HUES6 (cell line): ENCODE measurements around the gene CACNA2D3.
A peak's percentile ranks its signal among the peaks of the same experiment; 100 is the strongest.

ENCODE experiments used
- H3K27ac ChIP-seq: 2 replicates; pipeline ENCODE4 v1.7.0; 2013; ENCODE audit warnings: low read depth, mild to moderate bottlenecking, low read length, inconsistent platforms
- H3K27me3 ChIP-seq: 2 replicates; pipeline ENCODE4 v1.6.1; 2013; ENCODE audit warnings: low read length; ENCODE audit not compliant: control insufficient read depth, insufficient read depth
- H3K36me3 ChIP-seq: 2 replicates; pipeline ENCODE4 v1.6.1; 2013; ENCODE audit warnings: low read length; ENCODE audit not compliant: control insufficient read depth, insufficient read depth
- H3K4me1 ChIP-seq: 2 replicates; pipeline ENCODE4 v1.6.1; 2013; ENCODE audit warnings: low read length; ENCODE audit not compliant: control insufficient read depth, insufficient read depth
- H3K4me3 ChIP-seq: 2 replicates; pipeline ENCODE4 v1.5.1; 2013; ENCODE audit warnings: low read depth, low read length
- H3K9ac ChIP-seq: one replicate; pipeline ENCODE4 v1.6.1; 2013; ENCODE audit warnings: mild to moderate bottlenecking, low read length
- H3K9me3 ChIP-seq: 2 replicates; pipeline ENCODE4 v1.6.1; 2013; ENCODE audit warnings: low read depth, low read length; ENCODE audit not compliant: control insufficient read depth, insufficient read depth

CACNA2D3 gene

DNA sequence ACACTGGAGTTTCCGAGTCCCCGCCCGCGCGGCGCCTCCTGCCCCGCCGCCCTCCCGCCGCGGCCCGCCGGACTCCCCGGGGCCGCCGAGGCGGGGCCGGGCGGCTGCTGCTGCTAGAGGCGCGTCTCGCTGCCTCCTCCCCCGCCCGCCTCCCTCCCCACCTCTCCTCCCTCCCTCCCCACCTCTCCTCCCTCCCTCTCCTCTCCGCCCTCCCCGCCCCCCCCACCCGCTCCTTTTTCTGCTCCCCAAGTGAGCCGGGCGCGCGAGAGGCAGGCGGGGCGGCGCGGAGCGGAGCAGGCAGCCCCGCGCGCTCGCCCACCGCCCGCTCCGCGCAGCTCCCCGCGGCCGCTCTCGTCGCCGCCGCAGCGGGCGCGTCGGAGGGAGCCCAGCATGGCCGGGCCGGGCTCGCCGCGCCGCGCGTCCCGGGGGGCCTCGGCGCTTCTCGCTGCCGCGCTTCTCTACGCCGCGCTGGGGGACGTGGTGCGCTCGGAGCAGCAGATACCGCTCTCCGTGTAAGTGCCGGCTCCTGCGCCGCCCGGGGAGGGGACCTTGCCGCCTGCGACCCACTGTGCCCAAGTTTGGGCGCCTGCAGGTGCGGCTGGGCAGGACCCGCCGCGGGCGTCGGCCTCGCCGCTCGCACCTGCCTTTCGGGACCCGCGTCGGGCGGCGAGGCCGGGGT is at the start of gene CACNA2D3:
CACNA2D3 (plus strand) TSS at position 229 of the 679 bp plus-strand sequence.
- Histone ChIP-seq H3K27me3 (peaks cover 91% of the 10 kb centered on the region), H3K9ac (peak within 1 kb of the TSS; percentile 33), H3K9me3 (no peaks in the 10 kb centered on the region), H3K4me1 (peaks cover 13% of the 10 kb centered on the region; the same call in 1 of the 2 replicates), H3K27ac (no peak within 1 kb of the TSS), H3K4me3 (peak within 1 kb of the TSS; percentile 67), H3K36me3 (no peaks in the 10 kb centered on the region)

- Histone ChIP-seq H3K4me1 (peaks cover 4% of the 10 kb centered on the region), H3K27ac (no peak overlapping the region), H3K36me3 (no peaks in the 10 kb centered on the region), H3K4me3 (no peak overlapping the region), H3K9ac (no peak overlapping the region), H3K9me3 (peaks cover 21% of the 10 kb centered on the region), H3K27me3 (no peaks in the 10 kb centered on the region)
Observed at GRCh38 chr3:54073386-54073785, 49.0 kb upstream of the CACNA2D3 start.

- peaks cover 26% of the 10 kb centered on the region for H3K4me1 ChIP-seq
- H3K9me3 ChIP-seq = no peaks in the 10 kb centered on the region
- peaks cover 8% of the 10 kb centered on the region for H3K27me3 ChIP-seq
- no peak overlapping the region for H3K9ac ChIP-seq
- H3K36me3 ChIP-seq = no peaks in the 10 kb centered on the region
- H3K4me3 ChIP-seq = no peak overlapping the region
- no peak overlapping the region for H3K27ac ChIP-seq
Observed at GRCh38 chr3:54079314-54079713, 43.0 kb upstream of the CACNA2D3 start.

GRCh38 chr3:54079730-54080325 is 42.5 kb upstream of the CACNA2D3 start:
- no peaks in the 10 kb centered on the region for H3K9me3 ChIP-seq
- H3K27ac ChIP-seq = no peak overlapping the region
- peaks cover 12% of the 10 kb centered on the region for H3K27me3 ChIP-seq
- H3K36me3 ChIP-seq = no peaks in the 10 kb centered on the region
- H3K4me1 ChIP-seq = peaks cover 26% of the 10 kb centered on the region
- H3K9ac ChIP-seq = no peak overlapping the region
- no peak overlapping the region for H3K4me3 ChIP-seq

DNA sequence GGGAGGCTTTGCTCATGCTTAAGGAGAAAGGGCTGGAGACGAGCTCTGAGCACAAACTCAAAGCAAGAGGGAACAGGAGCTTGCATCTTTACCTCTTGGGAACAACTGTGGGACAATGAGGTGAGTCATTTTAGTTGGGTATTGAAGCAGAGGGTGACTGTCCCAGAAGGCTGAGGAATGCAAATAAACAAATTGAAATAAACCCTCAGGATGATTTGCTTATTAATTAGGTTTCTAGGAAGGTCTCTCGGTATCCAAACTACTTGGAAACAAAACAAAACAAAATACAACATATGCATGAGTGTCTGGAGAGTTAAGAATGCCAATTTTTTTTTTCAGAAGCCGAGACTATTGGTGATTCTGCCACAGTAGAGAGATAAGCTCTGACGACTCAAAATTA is 38.4 kb upstream of the CACNA2D3 start:
- Histone ChIP-seq H3K36me3 (no peaks in the 10 kb centered on the region), H3K27ac (no peak overlapping the region), H3K4me1 (peaks cover 35% of the 10 kb centered on the region), H3K9me3 (no peaks in the 10 kb centered on the region), H3K9ac (no peak overlapping the region), H3K27me3 (peaks cover 50% of the 10 kb centered on the region), H3K4me3 (no peak overlapping the region)

DNA sequence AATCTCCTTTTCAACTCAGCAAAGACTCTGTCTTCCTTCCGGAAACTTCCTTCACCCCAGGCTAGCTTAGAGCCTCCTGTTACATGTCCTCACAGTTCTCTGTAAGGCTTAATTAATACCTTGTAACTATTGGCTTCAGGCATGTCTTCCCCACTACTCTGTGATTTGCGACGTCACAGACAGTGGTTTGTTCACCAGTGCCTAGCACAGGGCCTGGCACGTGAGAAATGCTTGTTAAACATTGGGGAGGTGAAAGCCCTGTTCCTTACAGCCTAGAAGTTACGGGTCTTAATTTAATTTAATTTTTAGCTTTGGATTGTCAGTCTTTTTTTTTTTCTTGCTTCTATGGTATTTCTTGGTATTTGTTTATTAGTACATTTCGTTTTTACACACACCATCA is 36.4 kb upstream of the CACNA2D3 start:
- H3K36me3 ChIP-seq = no peaks in the 10 kb centered on the region
- H3K9ac ChIP-seq = no peak overlapping the region
- H3K4me3 ChIP-seq = no peak overlapping the region
- H3K4me1 ChIP-seq = peaks cover 19% of the 10 kb centered on the region
- H3K9me3 ChIP-seq = no peaks in the 10 kb centered on the region
- H3K27ac ChIP-seq = no peak overlapping the region
- H3K27me3 ChIP-seq = peaks cover 53% of the 10 kb centered on the region

GRCh38 chr3:54086652-54087405 is 35.5 kb upstream of the CACNA2D3 start:
- peak overlapping the region; percentile 40 for H3K9ac ChIP-seq
- no peaks in the 10 kb centered on the region for H3K9me3 ChIP-seq
- H3K4me1 ChIP-seq = peaks cover 19% of the 10 kb centered on the region
- H3K36me3 ChIP-seq = no peaks in the 10 kb centered on the region
- H3K27ac ChIP-seq = no peak overlapping the region
- H3K27me3 ChIP-seq = peaks cover 53% of the 10 kb centered on the region
- H3K4me3 ChIP-seq = peak overlapping the region; percentile 66

DNA sequence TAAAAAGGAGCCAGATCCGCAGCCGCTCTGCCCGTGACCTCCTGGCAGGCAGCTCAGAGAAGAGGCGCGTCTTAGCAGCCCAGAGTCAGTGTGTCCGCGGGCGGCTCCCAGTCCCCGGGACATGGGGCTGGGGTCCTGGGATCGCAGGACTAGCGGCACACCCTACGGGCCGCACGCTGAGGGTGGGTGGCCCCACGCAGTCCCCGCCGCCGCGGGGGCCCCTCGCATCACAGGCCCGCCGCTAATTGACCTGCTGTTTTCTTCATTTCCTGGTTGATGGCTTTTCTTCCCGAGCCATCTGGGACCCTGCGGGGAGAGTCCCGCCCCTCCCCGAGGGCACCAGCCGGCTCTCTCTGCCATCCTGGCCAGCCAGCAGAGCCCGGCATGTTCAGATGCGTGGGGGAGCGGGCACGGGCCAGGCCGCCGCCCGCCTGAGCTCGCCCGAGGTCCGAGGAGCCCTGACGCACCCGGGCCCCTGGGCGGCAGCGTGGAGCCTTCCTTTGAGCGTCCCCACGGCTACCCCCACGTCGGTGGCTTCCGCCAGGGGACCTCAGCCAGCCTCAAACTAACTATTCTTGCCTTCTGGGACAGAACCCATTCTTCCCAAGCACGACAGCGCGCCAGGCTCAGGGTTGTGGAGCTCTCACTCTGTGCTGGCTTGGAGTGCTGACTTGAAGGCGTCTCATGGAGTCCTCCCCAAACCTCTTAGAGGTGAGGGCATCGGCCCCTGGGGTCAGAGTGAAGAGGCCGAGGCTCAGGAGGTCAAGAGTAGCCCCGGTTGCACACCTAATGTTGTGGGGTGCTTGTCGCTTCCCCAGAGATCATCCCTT is 34.6 kb upstream of the CACNA2D3 start:
- peak overlapping the region; percentile 40 for H3K9ac ChIP-seq
- H3K4me1 ChIP-seq = peaks cover 19% of the 10 kb centered on the region
- no peak overlapping the region for H3K27ac ChIP-seq
- H3K9me3 ChIP-seq = no peaks in the 10 kb centered on the region
- H3K4me3 ChIP-seq = peak overlapping the region; percentile 66
- H3K36me3 ChIP-seq = no peaks in the 10 kb centered on the region
- H3K27me3 ChIP-seq = peaks cover 53% of the 10 kb centered on the region

DNA sequence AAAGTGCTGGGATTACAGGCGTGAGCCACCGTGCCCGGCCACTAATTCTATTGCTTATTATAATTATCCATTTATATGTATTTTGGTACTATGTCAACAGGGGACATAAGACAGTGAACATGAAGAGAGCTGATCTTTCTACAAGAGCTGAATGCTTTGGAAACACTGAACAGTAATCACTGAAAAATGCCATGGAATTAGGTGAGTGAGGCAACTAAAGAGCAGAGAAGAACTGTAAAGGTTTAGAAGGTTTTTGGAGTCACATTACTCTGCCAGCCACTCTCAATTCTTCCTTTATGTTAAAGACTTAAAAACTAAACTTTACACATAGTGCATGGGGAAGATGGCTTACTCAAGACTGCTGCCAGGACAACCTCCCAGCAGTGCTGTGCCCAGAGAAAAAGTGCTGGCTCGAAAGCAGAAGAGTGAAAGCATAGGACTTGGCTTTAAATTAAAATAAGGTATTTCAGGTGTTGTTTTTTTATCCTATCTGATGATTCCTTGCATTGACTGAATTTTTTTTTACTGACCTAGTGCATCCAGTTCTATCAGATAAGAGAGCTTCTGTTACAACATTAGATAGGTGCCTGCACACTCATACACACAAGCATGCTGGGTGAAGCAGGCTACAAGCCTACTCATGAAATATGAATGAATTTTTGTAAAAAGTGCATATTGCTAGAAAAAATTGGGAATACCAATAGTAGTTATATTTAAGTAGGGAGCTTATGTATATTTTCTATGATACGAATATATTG is 28.7 kb upstream of the CACNA2D3 start:
- no peaks in the 10 kb centered on the region for H3K9me3 ChIP-seq
- no peak overlapping the region for H3K4me3 ChIP-seq
- H3K27me3 ChIP-seq = peaks cover 14% of the 10 kb centered on the region
- no peak overlapping the region for H3K27ac ChIP-seq
- no peaks in the 10 kb centered on the region for H3K36me3 ChIP-seq
- H3K9ac ChIP-seq = no peak overlapping the region
- peaks cover 4% of the 10 kb centered on the region for H3K4me1 ChIP-seq

DNA sequence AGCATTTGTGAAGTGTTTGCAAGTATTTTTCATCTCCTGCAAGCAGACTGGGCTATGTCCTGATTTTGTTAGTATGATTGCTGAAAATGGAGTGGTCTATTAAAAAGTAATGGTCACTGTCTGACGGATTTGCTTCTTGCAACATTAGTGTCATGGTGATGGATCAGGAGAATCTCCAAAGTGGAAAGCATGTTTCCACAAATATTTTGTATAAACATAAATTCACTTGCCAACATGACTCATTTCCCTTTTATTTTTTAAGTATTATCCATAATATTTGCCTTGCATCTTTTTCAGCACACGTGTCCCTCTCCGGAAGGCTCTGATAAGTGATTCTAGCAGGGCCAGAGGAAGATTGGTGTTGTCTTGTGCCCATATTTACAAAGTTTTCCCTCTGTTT is 27.4 kb upstream of the CACNA2D3 start:
- Histone ChIP-seq H3K9me3 (no peaks in the 10 kb centered on the region), H3K4me1 (peaks cover 4% of the 10 kb centered on the region), H3K9ac (no peak overlapping the region), H3K27me3 (peaks cover 2% of the 10 kb centered on the region; the same call in 1 of the 2 replicates), H3K36me3 (no peaks in the 10 kb centered on the region), H3K27ac (no peak overlapping the region), H3K4me3 (no peak overlapping the region)
